ENCODE measurements around the gene TTC12. TPM values are rescaled to one million over a fixed set of nuclear protein-coding genes. Genes with fewer than 3 reads are reported as not detected.

Gene TTC12
- total RNA-seq, 1 donor, result 21.4 TPM

DNA sequence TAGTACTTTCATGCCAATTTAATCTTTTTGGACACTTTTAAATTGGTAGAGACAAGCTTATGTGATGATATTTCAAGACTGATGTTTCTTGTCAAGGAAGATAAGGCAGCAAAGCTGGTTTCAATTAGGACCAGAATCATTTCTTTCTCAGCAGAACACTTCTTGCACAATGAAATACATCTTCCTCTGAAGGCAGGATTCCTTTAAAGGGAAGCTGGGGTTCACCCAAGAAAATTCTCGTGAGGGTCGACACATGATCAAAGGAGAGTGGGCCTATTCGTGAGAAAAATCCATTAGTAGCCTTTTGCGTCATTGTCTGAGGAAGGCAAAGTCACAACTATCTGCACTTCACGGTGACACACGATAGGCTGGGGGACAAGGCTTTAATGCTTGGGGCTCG, 17.6 kb downstream of the TTC12 start:
- H3K9me3 ChIP-seq (ENCODE audit: low read depth, low read length), result no peaks in the 10 kb centered on the region
- H3K4me3 ChIP-seq (ENCODE audit: insufficient read depth, low read length), result no peak overlapping the region
- no peaks in the 10 kb centered on the region for H3K27me3 ChIP-seq (ENCODE audit: insufficient read depth, low read length)
- TF ChIP-seq, protein P1, sequence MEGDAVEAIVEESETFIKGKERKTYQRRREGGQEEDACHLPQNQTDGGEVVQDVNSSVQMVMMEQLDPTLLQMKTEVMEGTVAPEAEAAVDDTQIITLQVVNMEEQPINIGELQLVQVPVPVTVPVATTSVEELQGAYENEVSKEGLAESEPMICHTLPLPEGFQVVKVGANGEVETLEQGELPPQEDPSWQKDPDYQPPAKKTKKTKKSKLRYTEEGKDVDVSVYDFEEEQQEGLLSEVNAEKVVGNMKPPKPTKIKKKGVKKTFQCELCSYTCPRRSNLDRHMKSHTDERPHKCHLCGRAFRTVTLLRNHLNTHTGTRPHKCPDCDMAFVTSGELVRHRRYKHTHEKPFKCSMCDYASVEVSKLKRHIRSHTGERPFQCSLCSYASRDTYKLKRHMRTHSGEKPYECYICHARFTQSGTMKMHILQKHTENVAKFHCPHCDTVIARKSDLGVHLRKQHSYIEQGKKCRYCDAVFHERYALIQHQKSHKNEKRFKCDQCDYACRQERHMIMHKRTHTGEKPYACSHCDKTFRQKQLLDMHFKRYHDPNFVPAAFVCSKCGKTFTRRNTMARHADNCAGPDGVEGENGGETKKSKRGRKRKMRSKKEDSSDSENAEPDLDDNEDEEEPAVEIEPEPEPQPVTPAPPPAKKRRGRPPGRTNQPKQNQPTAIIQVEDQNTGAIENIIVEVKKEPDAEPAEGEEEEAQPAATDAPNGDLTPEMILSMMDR (IDR thresholded peaks at IDR 0.05; ENCODE audit: extremely low read depth, low read depth, low read length), result no peak
- H3K79me2 ChIP-seq (ENCODE audit: insufficient read depth, low read length), result no peaks in the 10 kb centered on the region
- H2AFZ ChIP-seq (ENCODE audit: low read length), result no peak overlapping the region
- H4K20me1 ChIP-seq (ENCODE audit: insufficient read depth, low read length), result no peaks in the 10 kb centered on the region
- no peak overlapping the region for H3K4me2 ChIP-seq (ENCODE audit: insufficient read depth, low read length)
- H3K4me1 ChIP-seq (ENCODE audit: insufficient read depth, low read length), result no peaks in the 10 kb centered on the region
- H3K36me3 ChIP-seq (ENCODE audit: insufficient read depth, low read length), result peaks cover 3% of the 10 kb centered on the region
- H3K27ac ChIP-seq (ENCODE audit: low read depth, low read length), result no peak overlapping the region
- DNase-seq (ENCODE audit: insufficient read length, low spot score, missing footprints), result no peak

DNA sequence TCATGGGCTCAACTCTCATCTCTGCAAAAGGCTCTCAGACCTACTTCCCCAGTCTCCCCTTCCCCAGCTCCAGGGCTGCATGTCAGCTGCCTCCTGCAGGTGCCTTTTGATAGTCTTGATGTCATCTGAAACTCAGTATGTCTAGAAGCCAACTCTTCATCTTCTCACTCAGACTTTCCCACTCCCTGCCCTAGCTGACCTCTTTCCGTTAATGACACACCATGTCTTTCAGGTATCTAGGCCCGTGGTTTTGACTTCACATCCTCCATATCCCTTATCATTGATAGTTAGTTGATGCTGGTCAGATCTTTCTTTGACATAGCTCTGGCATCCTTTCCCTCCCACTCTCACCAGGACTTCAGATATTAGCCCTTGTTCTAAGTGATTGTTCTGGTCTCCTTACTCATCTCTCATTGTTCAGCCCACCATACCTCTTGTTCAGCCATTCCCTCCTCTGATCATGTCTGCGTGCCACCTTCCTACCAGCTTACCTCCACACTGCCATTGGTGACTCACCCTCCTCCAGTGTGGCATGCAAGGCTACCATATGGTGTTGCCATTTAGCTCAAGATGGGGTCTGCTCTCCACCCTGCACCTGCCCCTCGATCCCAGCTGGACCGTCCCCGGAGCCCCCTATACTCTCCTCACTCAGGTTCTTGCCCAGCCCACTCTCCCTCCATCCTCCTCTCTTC, 18.4 kb downstream of the TTC12 start:
- H3K79me2 ChIP-seq (ENCODE audit: insufficient read depth, low read length), result no peaks in the 10 kb centered on the region
- DNase-seq (ENCODE audit: insufficient read length, low spot score, missing footprints), result no peak
- no peaks in the 10 kb centered on the region for H4K20me1 ChIP-seq (ENCODE audit: insufficient read depth, low read length)
- no peak overlapping the region for H2AFZ ChIP-seq (ENCODE audit: low read length)
- H3K9me3 ChIP-seq (ENCODE audit: low read depth, low read length), result no peaks in the 10 kb centered on the region
- peaks cover 3% of the 10 kb centered on the region for H3K36me3 ChIP-seq (ENCODE audit: insufficient read depth, low read length)
- H3K4me2 ChIP-seq (ENCODE audit: insufficient read depth, low read length), result no peak overlapping the region
- H3K27ac ChIP-seq (ENCODE audit: low read depth, low read length), result no peak overlapping the region
- no peaks in the 10 kb centered on the region for H3K4me1 ChIP-seq (ENCODE audit: insufficient read depth, low read length)
- no peak overlapping the region for H3K4me3 ChIP-seq (ENCODE audit: insufficient read depth, low read length)
- no peaks in the 10 kb centered on the region for H3K27me3 ChIP-seq (ENCODE audit: insufficient read depth, low read length)
- TF ChIP-seq, protein P1 (IDR thresholded peaks at IDR 0.05; ENCODE audit: extremely low read depth, low read depth, low read length), result no peak

GRCh38 chr11:113334183-113334582, 19.8 kb downstream of the TTC12 start:
- no peaks in the 10 kb centered on the region for H3K4me1 ChIP-seq (ENCODE audit: insufficient read depth, low read length)
- H3K79me2 ChIP-seq (ENCODE audit: insufficient read depth, low read length), result no peaks in the 10 kb centered on the region
- no peaks in the 10 kb centered on the region for H4K20me1 ChIP-seq (ENCODE audit: insufficient read depth, low read length)
- H3K36me3 ChIP-seq (ENCODE audit: insufficient read depth, low read length), result peaks cover 4% of the 10 kb centered on the region
- TF ChIP-seq, protein P1 (IDR thresholded peaks at IDR 0.05; ENCODE audit: extremely low read depth, low read depth, low read length), result no peak
- no peaks in the 10 kb centered on the region for H3K27me3 ChIP-seq (ENCODE audit: insufficient read depth, low read length)
- no peak overlapping the region for H3K27ac ChIP-seq (ENCODE audit: low read depth, low read length)
- H3K4me3 ChIP-seq (ENCODE audit: insufficient read depth, low read length), result no peak overlapping the region
- H3K4me2 ChIP-seq (ENCODE audit: insufficient read depth, low read length), result no peak overlapping the region
- no peak overlapping the region for H2AFZ ChIP-seq (ENCODE audit: low read length)
- no peaks in the 10 kb centered on the region for H3K9me3 ChIP-seq (ENCODE audit: low read depth, low read length)
- no peak for DNase-seq (ENCODE audit: insufficient read length, low spot score, missing footprints)

DNA sequence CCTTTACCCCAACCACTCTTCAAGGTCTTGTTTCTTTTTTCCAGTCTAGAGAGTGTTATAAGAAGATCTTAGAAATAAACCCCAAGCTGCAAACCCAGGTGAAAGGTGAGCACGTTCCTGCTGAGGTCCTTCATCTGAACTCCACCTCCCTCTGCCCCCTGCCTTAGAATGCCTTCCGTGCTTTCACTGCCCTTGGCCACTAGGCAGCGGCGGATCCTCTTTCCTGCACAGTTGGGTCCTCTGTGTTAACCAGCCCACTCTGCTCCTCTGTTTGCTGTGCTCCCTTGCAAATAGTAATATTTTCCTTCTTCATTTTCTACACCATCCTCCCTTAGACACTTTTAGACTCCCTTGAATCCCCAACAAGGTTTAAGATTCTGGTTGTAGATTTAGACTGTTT, 24.3 kb downstream of the TTC12 start:
- Histone ChIP-seq H3K27ac (ENCODE audit: low read depth, low read length) (no peak overlapping the region), H4K20me1 (ENCODE audit: insufficient read depth, low read length) (no peaks in the 10 kb centered on the region), H3K27me3 (ENCODE audit: insufficient read depth, low read length) (no peaks in the 10 kb centered on the region), H2AFZ (ENCODE audit: low read length) (no peak overlapping the region), H3K36me3 (ENCODE audit: insufficient read depth, low read length) (peaks cover 7% of the 10 kb centered on the region), H3K9me3 (ENCODE audit: low read depth, low read length) (no peaks in the 10 kb centered on the region), H3K4me1 (ENCODE audit: insufficient read depth, low read length) (no peaks in the 10 kb centered on the region), H3K4me3 (ENCODE audit: insufficient read depth, low read length) (no peak overlapping the region), H3K4me2 (ENCODE audit: insufficient read depth, low read length) (no peak overlapping the region), H3K79me2 (ENCODE audit: insufficient read depth, low read length) (no peaks in the 10 kb centered on the region)
- TF ChIP-seq, protein P1 (IDR thresholded peaks at IDR 0.05; ENCODE audit: extremely low read depth, low read depth, low read length), result no peak
- DNase-seq (ENCODE audit: insufficient read length, low spot score, missing footprints), result no peak

Data from osteoblast (primary cell).